Astrocyte (in vitro differentiated cells and primary cell): Measurements from ENCODE around the gene CEBPG.

ENCODE experiments used
- EZH2 ChIP-seq: IDR thresholded peaks from 2 replicates; pipeline ENCODE4 v1.6.1; 2012; ENCODE audit warnings: mild to moderate bottlenecking, low read length, inconsistent platforms; ENCODE audit not compliant: insufficient read depth
- TF ChIP-seq, protein P1 (sequence below): IDR thresholded peaks from 2 replicates; pipeline ENCODE4 v1.5.1; 2011; ENCODE audit warnings: low read depth, mild to moderate bottlenecking, inconsistent platforms, low read length, moderate library complexity; ENCODE audit not compliant: insufficient read depth

DNA sequence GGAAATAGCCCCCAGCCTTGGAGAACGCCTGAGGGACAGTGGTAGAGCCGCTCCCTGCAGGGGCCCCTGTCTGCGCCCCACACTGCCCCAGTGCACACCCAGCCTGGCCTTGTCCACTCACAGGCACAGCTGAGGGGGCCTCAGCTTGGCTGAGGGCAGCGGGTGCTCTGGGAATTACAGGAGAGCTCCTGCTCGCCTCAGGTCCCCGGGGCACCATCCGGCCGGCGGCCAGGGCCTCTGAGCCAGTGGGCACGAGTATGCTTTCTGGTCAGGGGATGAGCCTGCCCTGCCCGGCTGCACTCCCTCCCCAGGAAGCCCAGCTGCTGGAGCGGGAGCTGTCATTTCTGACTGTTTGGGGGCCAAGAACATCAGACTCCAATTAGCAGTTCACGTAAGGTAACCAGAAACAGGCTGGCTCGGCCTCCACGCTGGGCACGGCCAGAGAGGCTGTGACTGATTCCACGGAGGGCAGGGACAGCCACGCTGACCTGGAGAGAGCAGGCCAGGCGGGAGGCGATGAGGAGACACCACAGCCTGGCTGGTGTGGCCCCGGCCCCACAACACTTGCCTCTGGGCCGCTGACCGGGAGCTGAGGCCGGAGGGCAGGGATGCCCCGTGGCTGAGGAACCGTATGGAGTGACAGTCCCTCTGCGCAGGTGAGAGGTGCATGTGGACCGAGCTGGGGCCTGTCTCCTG, 15.4 kb downstream of the CEBPG start:
- TF ChIP-seq, protein P1, sequence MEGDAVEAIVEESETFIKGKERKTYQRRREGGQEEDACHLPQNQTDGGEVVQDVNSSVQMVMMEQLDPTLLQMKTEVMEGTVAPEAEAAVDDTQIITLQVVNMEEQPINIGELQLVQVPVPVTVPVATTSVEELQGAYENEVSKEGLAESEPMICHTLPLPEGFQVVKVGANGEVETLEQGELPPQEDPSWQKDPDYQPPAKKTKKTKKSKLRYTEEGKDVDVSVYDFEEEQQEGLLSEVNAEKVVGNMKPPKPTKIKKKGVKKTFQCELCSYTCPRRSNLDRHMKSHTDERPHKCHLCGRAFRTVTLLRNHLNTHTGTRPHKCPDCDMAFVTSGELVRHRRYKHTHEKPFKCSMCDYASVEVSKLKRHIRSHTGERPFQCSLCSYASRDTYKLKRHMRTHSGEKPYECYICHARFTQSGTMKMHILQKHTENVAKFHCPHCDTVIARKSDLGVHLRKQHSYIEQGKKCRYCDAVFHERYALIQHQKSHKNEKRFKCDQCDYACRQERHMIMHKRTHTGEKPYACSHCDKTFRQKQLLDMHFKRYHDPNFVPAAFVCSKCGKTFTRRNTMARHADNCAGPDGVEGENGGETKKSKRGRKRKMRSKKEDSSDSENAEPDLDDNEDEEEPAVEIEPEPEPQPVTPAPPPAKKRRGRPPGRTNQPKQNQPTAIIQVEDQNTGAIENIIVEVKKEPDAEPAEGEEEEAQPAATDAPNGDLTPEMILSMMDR, result no peak
- TF ChIP-seq EZH2, result no peak
